A673 (cell line): Measurements from ENCODE around the gene DOK3.

Experiments
- CTCF ChIP-seq: fragments of 300-800, 200-600 bp; sonication (generic); conservative IDR thresholded peaks from 2 replicates; pipeline ENCODE4 v1.5.1; 2017; ENCODE audit warnings: low read depth, mild to moderate bottlenecking, antibody characterized with exemption, low read length, moderate library complexity, mixed read lengths
- EZH2 ChIP-seq: fragments of 200-600 bp; sonication (generic); IDR thresholded peaks from 2 replicates; pipeline ENCODE4 v1.6.1; 2017; ENCODE audit warnings: borderline replicate concordance, low read depth, mild to moderate bottlenecking, mixed read lengths, antibody characterized with exemption, low read length; ENCODE audit not compliant: poor library complexity, severe bottlenecking

- TF ChIP-seq CTCF, result no peak
- no peak for TF ChIP-seq EZH2
Observed at GRCh38 chr5:177493795-177494345, 15.8 kb downstream of the DOK3 start.
